ENCODE data around the gene RNF121. TPM values are rescaled to one million over a fixed set of nuclear protein-coding genes. Genes with fewer than 3 reads are reported as not detected.

RNF121 gene
- total RNA-seq, 2 donors from 2014 or later: 28.6 to 43.0 TPM

DNA sequence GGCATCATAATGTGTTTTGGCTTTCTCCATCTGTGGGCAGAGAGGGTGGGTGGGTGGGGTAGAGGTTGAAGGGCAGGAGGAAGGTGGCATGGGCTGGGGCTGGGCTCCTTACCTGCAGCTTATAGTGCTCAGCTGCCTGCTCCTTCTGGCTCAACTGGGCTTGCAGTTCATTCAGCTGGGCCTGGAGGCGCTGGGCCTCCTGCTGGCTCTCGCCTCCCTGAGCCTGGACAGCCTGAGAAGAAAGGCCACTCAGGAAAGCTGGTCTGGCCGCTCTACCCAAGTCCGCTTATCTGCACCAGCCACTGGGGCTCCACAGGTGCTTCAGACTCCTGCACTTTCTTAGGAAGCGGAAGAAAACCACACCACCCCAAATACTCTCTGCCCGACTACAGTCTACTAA is 80.3 kb downstream of the RNF121 start:
- TF ChIP-seq, protein P1, sequence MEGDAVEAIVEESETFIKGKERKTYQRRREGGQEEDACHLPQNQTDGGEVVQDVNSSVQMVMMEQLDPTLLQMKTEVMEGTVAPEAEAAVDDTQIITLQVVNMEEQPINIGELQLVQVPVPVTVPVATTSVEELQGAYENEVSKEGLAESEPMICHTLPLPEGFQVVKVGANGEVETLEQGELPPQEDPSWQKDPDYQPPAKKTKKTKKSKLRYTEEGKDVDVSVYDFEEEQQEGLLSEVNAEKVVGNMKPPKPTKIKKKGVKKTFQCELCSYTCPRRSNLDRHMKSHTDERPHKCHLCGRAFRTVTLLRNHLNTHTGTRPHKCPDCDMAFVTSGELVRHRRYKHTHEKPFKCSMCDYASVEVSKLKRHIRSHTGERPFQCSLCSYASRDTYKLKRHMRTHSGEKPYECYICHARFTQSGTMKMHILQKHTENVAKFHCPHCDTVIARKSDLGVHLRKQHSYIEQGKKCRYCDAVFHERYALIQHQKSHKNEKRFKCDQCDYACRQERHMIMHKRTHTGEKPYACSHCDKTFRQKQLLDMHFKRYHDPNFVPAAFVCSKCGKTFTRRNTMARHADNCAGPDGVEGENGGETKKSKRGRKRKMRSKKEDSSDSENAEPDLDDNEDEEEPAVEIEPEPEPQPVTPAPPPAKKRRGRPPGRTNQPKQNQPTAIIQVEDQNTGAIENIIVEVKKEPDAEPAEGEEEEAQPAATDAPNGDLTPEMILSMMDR (IDR thresholded peaks at IDR 0.05): no peak
- no peak overlapping the region for H3K4me3 ChIP-seq
- intact Hi-C loops (cut with DNase I): no loop called here
- no peak for DNase-seq
- no peaks in the 10 kb centered on the region for H3K27me3 ChIP-seq
- peaks cover 79% of the 10 kb centered on the region for H3K36me3 ChIP-seq
- H3K27ac ChIP-seq: no peak overlapping the region
- no peaks in the 10 kb centered on the region for H3K9me3 ChIP-seq
- H3K4me1 ChIP-seq: no peaks in the 10 kb centered on the region
- no peak overlapping the region for H3K9ac ChIP-seq (ENCODE audit: low read depth in 2 of 2, low read length in 2 of 2)

DNA sequence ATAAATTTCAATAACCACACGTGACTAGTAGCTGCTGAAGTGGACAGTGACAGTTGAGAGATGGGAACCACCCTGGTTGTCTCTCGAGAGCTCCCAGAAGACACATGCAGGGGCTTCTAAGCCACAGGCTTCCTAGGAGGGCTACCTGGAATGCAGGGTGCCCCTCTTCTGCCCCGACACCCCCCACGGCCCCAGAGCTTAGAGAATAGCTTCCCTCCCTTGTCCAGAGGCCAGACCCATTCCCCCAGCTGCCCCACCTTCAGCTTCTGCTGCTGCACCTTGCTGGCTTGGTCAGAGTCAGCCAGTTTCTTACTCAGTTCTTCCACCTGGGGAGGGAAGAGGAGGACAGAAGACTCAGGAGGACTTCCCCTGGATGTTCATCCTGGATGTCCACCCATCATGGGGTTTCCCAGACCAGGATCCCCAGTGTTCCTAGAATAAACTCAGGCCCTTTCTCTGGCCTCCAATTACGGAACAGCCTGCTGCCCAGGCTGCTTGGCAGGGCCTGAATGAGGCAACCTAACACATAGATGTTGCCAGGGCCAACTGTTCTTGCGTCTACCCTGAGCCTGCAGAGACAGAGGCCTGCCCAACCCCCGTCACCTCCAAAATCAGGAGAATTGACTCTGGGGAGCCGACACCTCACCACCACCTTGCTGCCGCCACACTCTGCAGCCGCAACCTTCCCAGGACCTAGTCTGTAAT is 81.8 kb downstream of the RNF121 start:
- DNase-seq: no peak
- H3K9me3 ChIP-seq: no peaks in the 10 kb centered on the region
- no peak overlapping the region for H3K4me3 ChIP-seq
- H3K27ac ChIP-seq: no peak overlapping the region
- intact Hi-C loops (cut with DNase I): no loop called here
- peaks cover 81% of the 10 kb centered on the region for H3K36me3 ChIP-seq
- no peaks in the 10 kb centered on the region for H3K4me1 ChIP-seq
- H3K9ac ChIP-seq (ENCODE audit: low read depth in 2 of 2, low read length in 2 of 2): no peak overlapping the region
- TF ChIP-seq, protein P1 (IDR thresholded peaks at IDR 0.05): no peak
- no peaks in the 10 kb centered on the region for H3K27me3 ChIP-seq

DNA sequence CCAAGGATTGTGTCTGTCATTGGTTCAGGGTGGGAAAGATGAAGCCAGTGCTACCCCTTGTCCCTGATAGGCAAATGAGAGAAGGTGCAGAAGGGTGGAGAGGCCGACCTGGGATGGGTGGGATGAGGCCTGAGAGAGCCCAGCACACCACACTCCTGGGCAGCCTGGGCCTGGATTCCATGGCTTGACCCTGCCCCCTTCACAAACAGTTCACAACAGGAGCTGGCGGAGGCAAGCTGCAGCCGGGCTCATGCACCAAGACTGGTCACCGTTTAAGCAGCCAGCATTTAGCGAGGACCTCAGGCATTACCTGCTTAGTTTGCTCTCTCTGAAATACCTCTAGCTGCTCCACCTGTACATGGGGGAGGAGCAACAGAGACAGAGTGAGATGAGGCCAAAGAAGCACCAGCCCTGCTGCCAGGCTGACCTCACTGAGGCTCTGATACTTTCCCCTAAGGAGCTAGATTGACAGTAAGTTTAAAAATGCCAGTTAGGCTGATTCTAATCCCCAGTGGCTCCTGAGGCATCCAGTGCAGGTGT is 83.3 kb downstream of the RNF121 start:
- Histone ChIP-seq H3K4me3 (no peak overlapping the region), H3K27ac (no peak overlapping the region), H3K27me3 (no peaks in the 10 kb centered on the region), H3K4me1 (no peaks in the 10 kb centered on the region), H3K9ac (ENCODE audit: low read depth in 2 of 2, low read length in 2 of 2) (no peak overlapping the region), H3K36me3 (peaks cover 75% of the 10 kb centered on the region), H3K9me3 (no peaks in the 10 kb centered on the region)
- TF ChIP-seq, protein P1 (IDR thresholded peaks at IDR 0.05): no peak
- DNase-seq: no peak
- intact Hi-C loops (cut with DNase I): no loop called here

DNA sequence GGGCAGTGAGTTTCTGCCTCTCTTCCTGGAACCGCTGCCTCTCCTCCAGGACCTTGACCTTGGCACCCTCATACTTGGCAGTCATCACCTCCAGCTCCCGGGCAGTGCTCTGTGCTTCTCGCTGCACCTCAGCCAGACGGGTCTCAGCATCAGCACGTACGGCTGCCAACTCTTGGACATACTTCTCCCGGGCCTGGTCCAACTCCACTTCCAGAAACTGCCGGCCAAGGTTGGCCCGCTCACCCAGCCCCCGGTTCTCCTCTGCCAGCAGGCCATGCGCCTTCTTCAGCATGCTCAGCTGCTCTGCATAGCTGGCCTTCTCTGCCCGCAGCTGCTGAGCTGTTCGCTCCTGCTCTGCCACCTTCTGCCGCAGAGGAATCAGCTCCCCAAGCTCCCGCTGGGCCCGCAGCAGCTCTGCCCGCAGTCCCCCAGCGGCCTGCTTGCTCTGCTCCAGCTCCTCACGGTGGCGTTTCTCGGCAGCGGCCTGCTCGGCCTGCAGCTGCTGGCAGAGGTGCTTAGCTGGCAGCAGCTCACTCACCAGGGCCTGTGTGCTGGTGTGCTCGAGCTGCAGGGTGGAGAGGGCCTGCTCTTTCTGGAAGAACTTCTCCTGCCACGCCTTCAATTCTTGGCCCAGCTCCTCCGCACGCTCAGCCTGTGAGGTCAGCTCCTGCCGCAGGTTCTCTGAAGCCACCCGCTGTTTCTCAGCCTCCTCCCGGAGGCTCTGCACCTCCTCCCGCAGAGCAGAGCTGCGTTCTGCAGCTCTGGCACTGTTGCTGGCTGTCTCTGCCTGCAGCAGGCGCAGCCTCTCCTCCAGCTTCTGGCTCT is 84.3 kb downstream of the RNF121 start:
- Histone ChIP-seq H3K4me3 (no peak overlapping the region), H3K9me3 (no peaks in the 10 kb centered on the region), H3K27ac (no peak overlapping the region), H3K36me3 (peaks cover 79% of the 10 kb centered on the region), H3K9ac (ENCODE audit: low read depth in 2 of 2, low read length in 2 of 2) (no peak overlapping the region), H3K27me3 (no peaks in the 10 kb centered on the region), H3K4me1 (no peaks in the 10 kb centered on the region)
- no peak for DNase-seq
- TF ChIP-seq, protein P1 (IDR thresholded peaks at IDR 0.05): no peak
- intact Hi-C loops (cut with DNase I): no loop called here

DNA sequence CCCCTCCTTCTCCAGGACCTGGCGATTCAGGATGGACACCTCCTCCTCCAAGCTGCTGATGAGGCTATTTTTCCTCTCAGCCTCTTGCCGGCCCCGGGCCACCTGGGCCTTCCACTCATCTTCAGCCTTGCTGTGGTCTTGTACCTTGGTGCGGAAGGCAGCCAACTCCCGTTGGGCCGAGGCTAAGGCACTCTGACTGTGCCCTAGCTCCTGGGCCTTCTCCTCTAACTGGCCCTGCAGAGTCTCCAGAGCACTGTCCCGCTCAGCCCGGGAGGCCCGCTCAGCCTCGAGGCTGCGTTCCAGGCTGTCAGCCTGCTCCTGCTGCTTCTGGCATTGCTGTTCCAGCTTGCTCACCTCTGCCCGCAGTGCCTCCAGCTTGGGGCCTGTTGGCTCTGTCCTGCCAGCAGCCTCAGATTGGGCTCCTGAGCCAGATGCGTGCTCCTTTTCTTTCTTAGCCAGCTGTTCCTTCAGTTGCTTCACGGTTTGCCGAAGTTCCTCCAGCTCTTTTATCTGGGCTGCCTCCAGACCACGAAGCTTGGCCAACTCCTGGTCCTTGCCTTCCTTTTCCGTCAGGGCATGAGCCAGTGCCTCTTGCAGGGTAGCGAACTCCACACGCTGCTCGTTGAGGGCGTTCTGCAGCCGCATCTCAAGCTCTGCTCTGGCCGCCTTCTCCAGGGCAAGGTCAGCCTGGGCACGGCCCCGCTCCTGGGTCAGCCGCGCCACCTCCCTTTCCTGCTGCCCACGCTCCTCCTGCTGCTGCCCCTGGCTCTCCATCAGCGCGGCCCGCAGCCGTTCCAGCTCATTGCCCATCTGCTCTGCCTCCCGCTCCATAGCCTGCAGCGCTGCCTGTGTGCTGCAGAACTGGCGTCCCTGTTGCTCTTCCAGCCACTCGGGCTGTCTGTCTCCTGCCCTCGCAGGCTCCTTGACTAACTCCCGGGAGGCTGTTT is 85.2 kb downstream of the RNF121 start:
- Histone ChIP-seq H3K4me3 (no peak overlapping the region), H3K9ac (ENCODE audit: low read depth in 2 of 2, low read length in 2 of 2) (peak overlapping the region in 1 of 2 donors; percentile 5), H3K4me1 (no peaks in the 10 kb centered on the region), H3K36me3 (peaks cover 78% of the 10 kb centered on the region), H3K27me3 (no peaks in the 10 kb centered on the region), H3K9me3 (no peaks in the 10 kb centered on the region), H3K27ac (no peak overlapping the region)
- intact Hi-C loops (cut with DNase I): no loop called here
- DNase-seq: no peak
- TF ChIP-seq, protein P1 (IDR thresholded peaks at IDR 0.05): no peak
